Measurements from ENCODE around the gene MRNIP.

The MRNIP gene

GRCh38 chr5:179821298-179822058 is 37.1 kb downstream of the MRNIP start:
- peak; percentile 74 for DNase-seq (ENCODE audit: extremely low read depth, low read depth)
- no peak for TF ChIP-seq CTCF (IDR thresholded peaks at IDR 0.05; ENCODE audit: low read depth, low read length, missing control alignments)
- H3K4me3 ChIP-seq (replicated peaks; ENCODE audit: low read depth, low read length), result peak overlapping the region; percentile 93

GRCh38 chr5:179820483-179821297 is 37.9 kb downstream of the MRNIP start, which contains the start of gene SQSTM1:
Gene SQSTM1 (plus strand): TSS chr5:179820905. CDS start chr5:179820937, 32 bp downstream.
- no peak for TF ChIP-seq CTCF (IDR thresholded peaks at IDR 0.05; ENCODE audit: low read depth, low read length, missing control alignments)

GRCh38 chr5:179820127-179820482 is 38.5 kb downstream of the MRNIP start:
- H3K4me3 ChIP-seq (replicated peaks; ENCODE audit: low read depth, low read length), result peak overlapping the region; percentile 93
- TF ChIP-seq CTCF (IDR thresholded peaks at IDR 0.05; ENCODE audit: low read depth, low read length, missing control alignments), result no peak
- DNase-seq (ENCODE audit: extremely low read depth, low read depth), result no peak

More at GRCh38 chr5:179820483-179821297, 37.9 kb downstream of the MRNIP start, which contains the start of gene SQSTM1:
- H3K4me3 ChIP-seq (replicated peaks; ENCODE audit: low read depth, low read length), result peak within 1 kb of the TSS; percentile 93
- no peak for DNase-seq (ENCODE audit: extremely low read depth, low read depth)

GRCh38 chr5:179819296-179820126 is 39.1 kb downstream of the MRNIP start:
- 0 out of 2 replicates have a peak overlapping the region, but pooled peaks have one; percentile 3 for H3K4me3 ChIP-seq (replicated peaks; ENCODE audit: low read depth, low read length)
- no peak for DNase-seq (ENCODE audit: extremely low read depth, low read depth)
- no peak for TF ChIP-seq CTCF (IDR thresholded peaks at IDR 0.05; ENCODE audit: low read depth, low read length, missing control alignments)

GRCh38 chr5:179818746-179819295 is 39.8 kb downstream of the MRNIP start:
- no peak for DNase-seq (ENCODE audit: extremely low read depth, low read depth)
- 0 out of 2 replicates have a peak overlapping the region, but pooled peaks have one; percentile 3 for H3K4me3 ChIP-seq (replicated peaks; ENCODE audit: low read depth, low read length)
- no peak for TF ChIP-seq CTCF (IDR thresholded peaks at IDR 0.05; ENCODE audit: low read depth, low read length, missing control alignments)
